ENCODE results near the gene SLC38A8.

DNA sequence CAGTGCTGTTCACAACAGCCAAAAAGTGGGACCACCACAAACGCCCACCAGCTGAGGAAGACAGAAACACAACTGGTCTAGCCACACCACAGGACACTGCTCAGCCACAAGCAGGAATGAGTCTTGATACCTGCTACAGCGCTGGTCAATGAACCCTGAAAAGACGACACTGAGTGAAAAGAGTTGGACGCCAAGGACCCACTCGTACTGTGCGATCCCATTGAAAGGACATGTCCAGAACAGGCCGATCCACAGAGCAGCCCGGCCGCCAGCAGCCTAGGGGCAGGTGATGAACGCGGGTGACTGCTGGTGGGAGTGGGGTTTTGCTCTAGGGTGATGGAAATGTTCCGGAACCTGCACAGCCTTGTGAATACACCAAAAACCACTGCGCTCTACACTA lies 10.6 kb upstream of the SLC38A8 start:
- TF ChIP-seq, protein P1, sequence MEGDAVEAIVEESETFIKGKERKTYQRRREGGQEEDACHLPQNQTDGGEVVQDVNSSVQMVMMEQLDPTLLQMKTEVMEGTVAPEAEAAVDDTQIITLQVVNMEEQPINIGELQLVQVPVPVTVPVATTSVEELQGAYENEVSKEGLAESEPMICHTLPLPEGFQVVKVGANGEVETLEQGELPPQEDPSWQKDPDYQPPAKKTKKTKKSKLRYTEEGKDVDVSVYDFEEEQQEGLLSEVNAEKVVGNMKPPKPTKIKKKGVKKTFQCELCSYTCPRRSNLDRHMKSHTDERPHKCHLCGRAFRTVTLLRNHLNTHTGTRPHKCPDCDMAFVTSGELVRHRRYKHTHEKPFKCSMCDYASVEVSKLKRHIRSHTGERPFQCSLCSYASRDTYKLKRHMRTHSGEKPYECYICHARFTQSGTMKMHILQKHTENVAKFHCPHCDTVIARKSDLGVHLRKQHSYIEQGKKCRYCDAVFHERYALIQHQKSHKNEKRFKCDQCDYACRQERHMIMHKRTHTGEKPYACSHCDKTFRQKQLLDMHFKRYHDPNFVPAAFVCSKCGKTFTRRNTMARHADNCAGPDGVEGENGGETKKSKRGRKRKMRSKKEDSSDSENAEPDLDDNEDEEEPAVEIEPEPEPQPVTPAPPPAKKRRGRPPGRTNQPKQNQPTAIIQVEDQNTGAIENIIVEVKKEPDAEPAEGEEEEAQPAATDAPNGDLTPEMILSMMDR (IDR thresholded peaks at IDR 0.05), result no peak
- TF ChIP-seq POLR2AphosphoS5 (IDR thresholded peaks at IDR 0.05; ENCODE audit: low read depth, low read length) (no peak), TCF7L2 (IDR thresholded peaks at IDR 0.05; ENCODE audit: low read depth, low read length) (no peak)
- TF ChIP-seq, protein P2, sequence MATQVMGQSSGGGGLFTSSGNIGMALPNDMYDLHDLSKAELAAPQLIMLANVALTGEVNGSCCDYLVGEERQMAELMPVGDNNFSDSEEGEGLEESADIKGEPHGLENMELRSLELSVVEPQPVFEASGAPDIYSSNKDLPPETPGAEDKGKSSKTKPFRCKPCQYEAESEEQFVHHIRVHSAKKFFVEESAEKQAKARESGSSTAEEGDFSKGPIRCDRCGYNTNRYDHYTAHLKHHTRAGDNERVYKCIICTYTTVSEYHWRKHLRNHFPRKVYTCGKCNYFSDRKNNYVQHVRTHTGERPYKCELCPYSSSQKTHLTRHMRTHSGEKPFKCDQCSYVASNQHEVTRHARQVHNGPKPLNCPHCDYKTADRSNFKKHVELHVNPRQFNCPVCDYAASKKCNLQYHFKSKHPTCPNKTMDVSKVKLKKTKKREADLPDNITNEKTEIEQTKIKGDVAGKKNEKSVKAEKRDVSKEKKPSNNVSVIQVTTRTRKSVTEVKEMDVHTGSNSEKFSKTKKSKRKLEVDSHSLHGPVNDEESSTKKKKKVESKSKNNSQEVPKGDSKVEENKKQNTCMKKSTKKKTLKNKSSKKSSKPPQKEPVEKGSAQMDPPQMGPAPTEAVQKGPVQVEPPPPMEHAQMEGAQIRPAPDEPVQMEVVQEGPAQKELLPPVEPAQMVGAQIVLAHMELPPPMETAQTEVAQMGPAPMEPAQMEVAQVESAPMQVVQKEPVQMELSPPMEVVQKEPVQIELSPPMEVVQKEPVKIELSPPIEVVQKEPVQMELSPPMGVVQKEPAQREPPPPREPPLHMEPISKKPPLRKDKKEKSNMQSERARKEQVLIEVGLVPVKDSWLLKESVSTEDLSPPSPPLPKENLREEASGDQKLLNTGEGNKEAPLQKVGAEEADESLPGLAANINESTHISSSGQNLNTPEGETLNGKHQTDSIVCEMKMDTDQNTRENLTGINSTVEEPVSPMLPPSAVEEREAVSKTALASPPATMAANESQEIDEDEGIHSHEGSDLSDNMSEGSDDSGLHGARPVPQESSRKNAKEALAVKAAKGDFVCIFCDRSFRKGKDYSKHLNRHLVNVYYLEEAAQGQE (IDR thresholded peaks at IDR 0.05; ENCODE audit: insufficient read depth in 1 of 2, low read depth in 2 of 2, low read length in 1 of 2), result no peak

Data from Panc1 (cell line).